Esophagus squamous epithelium (tissue), 5 donors: Measurements from ENCODE around the gene GMEB2. TPM values are rescaled to one million over a fixed set of nuclear protein-coding genes. Genes with fewer than 3 reads are reported as not detected.
"Not testable (repeated sequence)": the region's sequence is repeated elsewhere in the genome, so short reads cannot be mapped to it uniquely, and the experiment has no call there.

Experiments
- DNase-seq: peaks from one replicate; lab custom pipeline; 2025; lab: John Stamatoyannopoulos, UW
- H3K27ac ChIP-seq, 4 donors: fragments of 200-600 bp; sonication (generic); one replicate each; pipeline ENCODE4 v1.5.1; 2016 to 2019; ENCODE audit warnings: mild to moderate bottlenecking in 1 of 4
- H3K27me3 ChIP-seq, 4 donors: fragments of 200-600 bp; sonication (generic); 1 replicate in 3 of 4; 2 replicates in 1 of 4; pipeline versions ENCODE4 v1.5.1 to v1.6.0; 2017 to 2021; ENCODE audit warnings: antibody characterized with exemption in 1 of 4
- H3K36me3 ChIP-seq, 3 donors: fragments of 200-600 bp; sonication (generic); one replicate each; pipeline ENCODE4 v1.5.1; 2016 to 2019
- H3K4me1 ChIP-seq, 3 donors: fragments of 200-600 bp; sonication (generic); one replicate each; pipeline ENCODE4 v1.5.1; 2017 to 2019
- H3K4me3 ChIP-seq, 4 donors: fragments of 200-600 bp; sonication (generic); 1 replicate in 3 of 4; 2 replicates in 1 of 4; pipeline ENCODE4 v1.5.1; 2016 to 2019; ENCODE audit warnings: mild to moderate bottlenecking in 2 of 4, moderate library complexity in 1 of 4
- H3K9me3 ChIP-seq, 3 donors: fragments of 200-600 bp; sonication (generic); one replicate each; pipeline ENCODE4 v1.5.1; 2016 to 2019
- POLR2A ChIP-seq, 4 donors: fragments of 450-650 bp; IDR thresholded peaks; one replicate each; pipeline ENCODE4 v1.6.1; 2017; ENCODE audit warnings: antibody characterized with exemption in 4 of 4, mild to moderate bottlenecking in 4 of 4, moderate library complexity in 3 of 4
- WGBS, 2 donors: methylation state at CpG; one replicate each; pipeline ENCODE4 v1.1.5; 2018; 5-methylcytosine and 5-hydroxymethylcytosine counted together
- intact Hi-C: fragments of 100-400 bp; cut with DNase I; formaldehyde crosslinking; loops from one replicate; pipeline ENCODE4 v1.15.0; 2022
- total RNA-seq, 4 donors: library from RNA; depleted of rRNA; stranded (reverse); fragments of >200 nt; gene quantifications; one replicate each; pipeline ENCODE4 v1.1.0, GENCODE V29; 2016
- TF ChIP-seq, protein P1 (sequence below), 6 experiments: fragments of 450-650 bp in 4 of 6; fragments of 200-600 bp in 2 of 6; sonication (generic) in 2 of 6; IDR thresholded peaks; one replicate each; pipeline ENCODE4 v1.5.1; 2016 to 2019; ENCODE audit warnings: antibody characterized with exemption in 6 of 6, mild to moderate bottlenecking in 4 of 6, moderate library complexity in 4 of 6
- donor health status: DM: yes; HTN: yes; CAD: no.

GMEB2 gene
- total RNA-seq, 4 donors from 2014 or later, result 7.2 to 12.0 (median 11.0) TPM

DNA sequence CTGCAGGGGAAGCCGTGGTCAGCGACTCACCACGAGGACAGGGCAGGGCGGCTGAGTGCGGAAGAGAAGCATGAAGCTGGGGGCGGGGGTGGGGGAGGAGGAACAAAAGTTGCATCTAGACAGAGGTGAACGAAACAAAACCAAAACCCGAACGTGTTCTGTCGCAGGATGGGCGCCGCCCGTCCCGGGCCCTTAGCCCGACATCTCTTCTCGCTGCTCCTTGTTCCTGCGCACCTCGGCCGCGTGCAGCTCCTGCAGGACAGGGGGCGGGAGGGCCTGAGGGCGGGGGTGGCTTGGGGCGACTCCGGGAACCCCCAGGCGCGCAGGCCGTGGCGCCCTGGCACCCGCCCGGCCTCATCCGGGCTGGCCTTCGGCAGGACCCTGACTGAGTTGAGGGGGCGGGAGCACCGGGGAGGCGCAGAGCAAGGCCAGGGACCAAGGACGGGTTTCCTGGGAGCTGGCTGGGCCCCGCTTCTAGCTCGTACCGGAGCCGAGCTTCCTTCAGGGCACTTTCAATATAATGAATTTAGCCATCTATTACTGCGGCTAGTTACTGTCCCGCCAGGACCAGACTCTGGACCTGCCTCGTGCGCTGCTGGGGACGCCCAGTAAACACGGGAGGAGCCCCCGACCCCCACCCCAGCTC lies 14.4 kb upstream of the GMEB2 start:
- Histone ChIP-seq H3K4me3 (peak overlapping the region; percentile 66 to 73 (median 69)), H3K9me3 (no peaks in the 10 kb centered on the region), H3K4me1 (peaks cover 11 to 38% (median 17%) of the 10 kb centered on the region in 3 donors), H3K27me3 (no peaks in the 10 kb centered on the region), H3K27ac (peak overlapping the region; percentile 87 to 92 (median 90)), H3K36me3 (no peaks in the 10 kb centered on the region)
- DNase-seq, result no peak
- intact Hi-C loops, result no loop called here
- TF ChIP-seq POLR2A (IDR thresholded peaks at IDR 0.05), result peak in 1 of 4 donors; percentile 52
- TF ChIP-seq, protein P1, sequence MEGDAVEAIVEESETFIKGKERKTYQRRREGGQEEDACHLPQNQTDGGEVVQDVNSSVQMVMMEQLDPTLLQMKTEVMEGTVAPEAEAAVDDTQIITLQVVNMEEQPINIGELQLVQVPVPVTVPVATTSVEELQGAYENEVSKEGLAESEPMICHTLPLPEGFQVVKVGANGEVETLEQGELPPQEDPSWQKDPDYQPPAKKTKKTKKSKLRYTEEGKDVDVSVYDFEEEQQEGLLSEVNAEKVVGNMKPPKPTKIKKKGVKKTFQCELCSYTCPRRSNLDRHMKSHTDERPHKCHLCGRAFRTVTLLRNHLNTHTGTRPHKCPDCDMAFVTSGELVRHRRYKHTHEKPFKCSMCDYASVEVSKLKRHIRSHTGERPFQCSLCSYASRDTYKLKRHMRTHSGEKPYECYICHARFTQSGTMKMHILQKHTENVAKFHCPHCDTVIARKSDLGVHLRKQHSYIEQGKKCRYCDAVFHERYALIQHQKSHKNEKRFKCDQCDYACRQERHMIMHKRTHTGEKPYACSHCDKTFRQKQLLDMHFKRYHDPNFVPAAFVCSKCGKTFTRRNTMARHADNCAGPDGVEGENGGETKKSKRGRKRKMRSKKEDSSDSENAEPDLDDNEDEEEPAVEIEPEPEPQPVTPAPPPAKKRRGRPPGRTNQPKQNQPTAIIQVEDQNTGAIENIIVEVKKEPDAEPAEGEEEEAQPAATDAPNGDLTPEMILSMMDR (IDR thresholded peaks at IDR 0.05), result no peak
- 20 to 80% methylated on average over 4 to 25 of the region's 47 CpGs for WGBS, 2 donors

DNA sequence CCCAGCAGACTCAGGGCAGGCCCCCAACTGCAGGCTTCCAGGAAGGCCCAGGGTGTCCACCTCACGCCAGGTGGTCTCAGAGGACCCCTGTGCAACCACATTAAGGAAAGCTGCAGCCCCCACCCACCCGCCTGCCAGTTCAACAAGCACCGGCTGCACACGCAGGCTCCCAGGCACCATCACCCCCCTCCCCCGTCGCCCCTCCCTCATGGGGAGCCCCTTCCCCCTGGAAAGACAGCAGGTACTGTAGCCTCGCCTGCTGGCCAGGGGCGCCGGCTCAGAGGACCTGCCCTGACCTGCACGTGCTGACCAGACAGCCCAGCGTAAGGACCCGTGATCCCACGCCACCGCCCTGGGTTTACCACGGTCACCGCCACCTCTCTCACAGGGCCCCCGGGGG lies 13.8 kb upstream of the GMEB2 start:
- intact Hi-C loops, H3K9me3 ChIP-seq, DNase-seq, H3K27me3 ChIP-seq, H3K36me3 ChIP-seq: not testable (repeated sequence)
- H3K4me1 ChIP-seq, result peaks cover 11 to 38% (median 17%) of the 10 kb centered on the region in 3 donors
- H3K4me3 ChIP-seq, result peak overlapping the region; percentile 3 to 70 (median 60)
- WGBS, 2 donors, result no CpG with 5 or more reads among the region's 17 CpGs
- H3K27ac ChIP-seq, result peak overlapping the region; percentile 43 to 75 (median 62)

DNA sequence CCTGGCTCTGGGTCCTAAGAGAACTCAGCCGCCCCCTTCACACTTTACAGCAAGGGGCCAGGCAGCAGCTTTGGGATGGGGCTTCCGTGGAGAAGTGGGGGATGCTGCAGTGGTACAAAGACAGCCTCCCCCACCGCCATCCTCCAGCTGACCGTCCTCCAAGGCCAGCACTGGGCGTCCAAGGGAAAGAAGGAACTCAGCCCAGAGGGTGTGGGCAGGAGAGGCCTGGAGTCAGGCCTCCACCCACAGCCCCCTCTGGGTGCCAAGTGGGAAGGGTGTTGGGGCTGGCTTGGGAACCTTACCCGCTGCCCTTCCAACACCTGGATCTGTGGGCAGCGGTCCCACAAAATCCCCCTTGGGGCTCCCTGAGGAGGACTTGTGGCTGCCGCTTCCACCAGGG lies 13.2 kb upstream of the GMEB2 start:
- no peak for DNase-seq
- peak overlapping the region in 3 of 4 donors; percentile 54 to 70 (median 66) for H3K4me3 ChIP-seq
- WGBS, 2 donors, result 73 to 90% methylated on average over 2 to 5 of the region's 8 CpGs

DNA sequence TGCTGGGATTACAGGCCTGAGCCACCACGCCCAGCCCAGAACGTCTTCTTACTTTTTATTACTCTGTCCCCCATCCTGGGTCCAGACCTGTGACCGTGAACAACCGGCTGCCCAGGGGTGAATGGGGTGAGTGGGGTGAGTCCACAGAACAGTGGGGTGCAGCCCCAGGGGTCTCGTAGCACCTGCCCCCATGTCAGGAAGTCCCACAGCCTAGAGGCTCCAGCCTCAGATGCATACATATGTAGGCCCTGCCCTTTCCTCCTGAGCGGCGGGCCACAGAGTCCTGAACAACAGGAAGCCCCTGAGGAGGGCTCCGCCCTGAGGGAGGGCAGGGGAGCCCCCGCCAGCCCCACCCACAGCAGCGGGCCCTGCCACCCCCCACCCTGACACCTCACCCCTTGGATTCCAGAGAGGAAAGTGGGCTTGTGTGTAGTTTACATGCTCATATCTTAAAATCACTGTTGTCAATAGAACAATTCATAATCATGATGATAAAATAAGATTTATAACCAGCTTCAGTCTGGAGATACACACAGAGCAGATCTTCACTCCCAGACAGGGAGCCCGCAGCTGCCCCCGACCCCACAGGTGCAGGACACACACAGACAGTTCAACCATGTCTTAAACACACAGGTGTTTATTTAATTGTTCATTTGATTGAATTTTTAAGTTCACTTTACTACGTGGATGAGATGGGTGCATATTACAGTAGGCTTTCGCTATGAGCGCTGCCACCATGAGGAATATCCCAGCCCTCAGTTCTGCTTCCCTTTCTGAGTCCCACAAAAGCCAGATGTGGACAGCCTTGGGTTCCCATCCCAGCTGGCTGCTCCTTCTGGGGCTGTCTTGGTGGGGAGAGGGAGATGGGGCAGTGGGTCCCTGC lies 12.4 kb upstream of the GMEB2 start:
- WGBS, 2 donors, result 38 to 60% methylated on average over 4 to 10 of the region's 15 CpGs
- no peaks in the 10 kb centered on the region for H3K9me3 ChIP-seq
- H3K27me3 ChIP-seq, result no peaks in the 10 kb centered on the region
- H3K27ac ChIP-seq, result peak overlapping the region; percentile 43 to 75 (median 62)
- TF ChIP-seq POLR2A (IDR thresholded peaks at IDR 0.05), result peak in 1 of 4 donors; percentile 63
- TF ChIP-seq, protein P1 (IDR thresholded peaks at IDR 0.05), result no peak
- H3K4me1 ChIP-seq, result peaks cover 11 to 38% (median 17%) of the 10 kb centered on the region in 3 donors
- H3K36me3 ChIP-seq, result no peaks in the 10 kb centered on the region
- peak overlapping the region in 2 of 4 donors; percentile 54 to 66 for H3K4me3 ChIP-seq
- no peak for DNase-seq
- intact Hi-C loops, result no loop called here

More for the DNA sequence above, 13.2 kb upstream of the GMEB2 start:
- Histone ChIP-seq H3K9me3 (no peaks in the 10 kb centered on the region), H3K36me3 (no peaks in the 10 kb centered on the region), H3K27ac (peak overlapping the region; percentile 43 to 75 (median 62)), H3K27me3 (no peaks in the 10 kb centered on the region), H3K4me1 (peaks cover 11 to 38% (median 17%) of the 10 kb centered on the region in 3 donors)
- TF ChIP-seq, protein P1 (IDR thresholded peaks at IDR 0.05), result no peak
- no peak for TF ChIP-seq POLR2A (IDR thresholded peaks at IDR 0.05)
- intact Hi-C loops, result no loop called here

DNA sequence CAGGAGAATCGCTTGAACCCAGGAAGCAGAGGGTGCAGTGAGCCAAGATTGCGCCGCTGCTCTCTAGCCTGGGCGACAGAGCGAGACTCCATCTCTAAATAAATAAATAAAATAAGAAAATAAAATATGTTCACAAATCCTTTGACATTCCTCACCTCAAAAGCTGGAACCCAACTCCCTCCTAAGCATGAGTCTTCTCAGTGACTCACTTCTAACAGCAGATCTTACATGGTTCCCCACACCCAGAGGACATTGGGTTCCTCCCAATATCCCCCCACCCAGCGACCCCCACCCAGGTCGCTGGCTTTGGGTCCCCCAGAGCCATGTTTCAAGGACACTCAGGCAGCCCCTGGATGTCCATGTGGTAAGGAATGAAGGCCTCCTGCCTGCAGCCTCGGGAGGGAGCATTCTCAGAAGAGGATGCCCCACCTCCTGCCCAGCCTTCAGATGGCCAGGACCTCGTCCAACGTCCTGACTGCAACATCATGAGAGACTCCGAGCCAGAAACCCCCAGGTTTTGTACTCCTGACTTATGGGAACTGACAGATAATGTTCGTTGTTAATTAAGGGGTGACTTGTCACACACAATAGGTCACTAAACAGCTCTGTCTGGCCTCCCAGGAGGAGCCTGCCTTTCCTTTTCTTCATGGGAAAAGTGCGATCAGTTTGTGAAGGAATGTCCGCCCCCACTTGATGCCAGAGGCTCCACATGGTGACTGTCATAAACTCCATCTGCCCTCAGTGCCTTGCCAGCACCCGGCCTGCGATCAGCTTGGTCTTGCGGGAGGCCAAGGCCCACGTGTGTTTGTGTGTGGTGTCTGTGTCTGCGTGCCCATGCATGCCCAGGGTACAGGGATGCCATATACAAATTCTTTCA lies 10.1 kb upstream of the GMEB2 start:
- TF ChIP-seq, protein P1 (IDR thresholded peaks at IDR 0.05), result no peak
- no peak for TF ChIP-seq POLR2A (IDR thresholded peaks at IDR 0.05)
- 70 to 77% methylated on average over 13 to 17 of the region's 19 CpGs for WGBS, 2 donors
- Histone ChIP-seq H3K27me3 (no peaks in the 10 kb centered on the region), H3K4me1 (peaks cover 6 to 25% (median 8%) of the 10 kb centered on the region in 3 donors), H3K36me3 (no peaks in the 10 kb centered on the region), H3K4me3 (no peak overlapping the region), H3K9me3 (no peaks in the 10 kb centered on the region), H3K27ac (no peak overlapping the region)
- intact Hi-C loops, result no loop called here
- no peak for DNase-seq
